ENCODE results near the gene TTC17.

The TTC17 gene

DNA sequence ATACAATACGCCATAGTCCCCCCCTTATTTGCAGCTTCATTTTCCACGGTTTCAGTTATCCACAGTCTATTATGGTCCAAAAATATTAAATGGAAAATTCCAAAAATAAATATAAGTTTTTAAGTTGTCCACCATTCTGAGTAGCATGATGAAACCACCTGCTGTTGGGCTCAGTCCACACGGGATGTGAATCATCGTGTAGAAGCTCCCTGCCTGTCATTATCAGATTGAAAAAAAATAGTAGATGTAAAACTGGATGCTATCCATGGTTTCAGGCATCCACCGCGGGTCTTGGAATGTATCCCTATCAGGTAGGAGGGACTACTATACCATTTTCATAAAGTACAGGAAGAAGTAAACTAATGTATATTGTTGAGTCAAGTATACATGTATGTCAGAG is 127.4 kb downstream of the TTC17 start:
- no peak for DNase-seq

DNA sequence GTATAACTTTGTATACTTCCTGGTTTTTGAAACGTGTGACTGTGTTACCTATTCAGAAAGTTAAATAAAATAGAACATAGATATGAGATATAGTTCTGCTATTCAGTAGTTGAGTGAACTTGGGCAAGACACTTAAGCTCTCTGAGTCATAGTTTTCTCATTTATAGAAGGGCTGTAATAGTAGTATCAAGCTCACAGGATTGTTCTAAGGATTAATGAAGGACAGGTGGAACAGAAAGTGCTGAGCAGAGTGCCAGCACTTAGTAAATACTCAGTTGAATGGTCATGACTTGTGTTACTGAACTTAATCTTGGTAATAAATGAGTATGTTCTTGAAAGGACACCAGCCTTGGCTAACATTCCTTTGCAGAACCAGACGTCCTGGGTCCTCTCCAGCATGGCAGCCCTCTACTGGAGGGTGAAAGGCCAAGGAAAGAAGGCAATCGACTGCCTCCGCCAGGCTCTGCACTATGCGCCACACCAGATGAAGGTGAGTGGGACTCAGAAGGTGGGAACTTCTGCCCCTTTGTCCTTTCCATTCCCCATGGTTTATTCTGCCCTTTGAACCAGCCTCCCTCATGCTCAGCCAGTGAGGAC is 131.2 kb downstream of the TTC17 start:
- no peak for DNase-seq

DNA sequence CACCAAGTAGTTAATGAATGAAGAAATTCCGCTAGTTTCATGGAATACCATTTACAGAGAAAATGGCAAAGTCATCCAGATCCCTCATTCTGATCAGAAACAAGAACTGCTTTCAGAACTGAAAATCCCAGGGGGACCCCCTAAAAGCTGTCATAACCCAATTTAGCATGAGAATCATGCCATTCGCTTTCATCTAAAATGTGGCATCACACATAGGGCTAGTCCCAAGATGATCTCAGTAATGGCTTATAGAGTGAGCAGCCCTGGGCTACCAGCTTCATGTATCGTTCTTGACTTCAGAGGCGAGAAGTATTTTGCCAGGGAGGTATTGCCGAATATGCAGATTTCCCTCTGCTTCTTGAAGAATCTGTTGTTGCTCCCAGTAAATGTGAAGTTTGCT is 134.0 kb downstream of the TTC17 start:
- no peak for DNase-seq

DNA sequence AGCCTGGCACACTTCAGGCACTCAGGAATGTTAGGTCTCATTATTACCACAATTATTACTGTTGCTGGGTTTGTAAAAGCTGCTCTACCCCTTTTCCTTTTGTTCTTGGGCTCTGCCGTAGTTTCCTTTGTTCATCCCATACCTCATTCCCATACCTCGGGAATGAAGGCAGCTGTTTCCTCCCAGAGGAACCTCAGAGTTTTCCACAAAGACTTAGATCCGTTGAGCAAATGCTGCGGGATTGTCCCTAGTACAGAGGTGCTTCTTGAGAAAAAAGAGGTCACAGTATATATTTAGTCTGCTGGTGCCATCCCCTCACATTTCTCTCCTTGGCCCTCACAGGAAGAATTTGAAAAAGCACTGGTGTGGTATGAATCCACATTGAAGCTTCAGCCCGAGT is 134.7 kb downstream of the TTC17 start:
- DNase-seq, result no peak

DNA sequence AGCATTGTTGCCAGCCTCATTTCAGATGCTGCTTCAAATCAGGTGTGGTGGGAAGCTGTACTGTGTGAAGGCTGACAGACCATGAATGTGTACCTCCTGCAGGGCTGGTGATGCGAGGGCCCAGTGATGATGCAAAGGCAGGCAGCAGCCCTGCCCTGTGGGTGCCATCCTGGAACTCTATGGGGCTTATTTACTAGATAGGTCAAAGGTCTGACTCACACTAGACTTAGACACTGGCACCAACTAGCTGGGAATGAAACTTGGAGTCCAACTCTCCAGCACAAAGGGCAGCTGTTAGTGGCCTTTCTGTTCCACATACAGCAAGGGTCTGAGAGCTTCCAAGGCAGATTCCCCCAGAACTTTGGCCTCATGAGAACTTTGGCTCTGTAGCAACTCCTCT is 138.4 kb downstream of the TTC17 start:
- DNase-seq, result no peak

DNA sequence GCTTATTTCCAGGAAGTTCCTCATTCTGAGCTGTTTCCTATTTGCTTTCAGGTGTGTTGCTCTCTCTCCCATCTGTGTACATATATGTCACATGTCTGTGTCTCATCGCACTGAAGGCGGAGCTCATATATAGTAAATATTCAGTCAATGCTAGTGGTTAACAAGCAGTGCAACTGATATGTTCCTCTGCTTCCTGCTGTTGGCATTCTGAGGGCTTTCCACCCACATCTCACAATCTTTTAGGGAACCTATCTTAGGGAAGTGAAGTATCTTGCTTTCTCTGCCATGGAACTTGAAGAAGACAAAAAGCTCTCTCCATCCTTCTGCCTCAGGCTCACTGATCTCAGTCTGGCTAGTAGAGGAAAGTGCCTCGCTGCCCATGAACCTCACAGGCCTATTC is 139.8 kb downstream of the TTC17 start:
- DNase-seq, result no peak

DNA sequence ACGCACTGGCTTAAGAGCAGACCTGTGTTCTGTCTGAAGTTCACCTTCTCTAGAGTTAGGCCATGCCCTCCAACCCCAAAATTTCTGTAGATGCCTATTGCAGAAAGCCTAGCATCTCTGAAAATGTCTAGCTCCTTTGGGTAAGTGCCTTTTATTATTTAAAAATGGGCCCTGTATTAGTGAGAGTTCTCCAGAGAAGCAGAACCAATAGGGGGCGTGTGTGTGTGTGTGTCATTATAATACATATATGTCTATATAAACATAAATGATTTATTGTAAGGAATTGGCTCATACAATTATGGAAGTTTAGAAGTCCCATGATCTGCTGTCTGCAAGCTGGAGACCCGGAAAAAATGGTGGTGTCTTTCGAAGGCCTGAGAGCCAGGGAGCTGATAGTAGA is 144.7 kb downstream of the TTC17 start:
- no peak for DNase-seq

DNA sequence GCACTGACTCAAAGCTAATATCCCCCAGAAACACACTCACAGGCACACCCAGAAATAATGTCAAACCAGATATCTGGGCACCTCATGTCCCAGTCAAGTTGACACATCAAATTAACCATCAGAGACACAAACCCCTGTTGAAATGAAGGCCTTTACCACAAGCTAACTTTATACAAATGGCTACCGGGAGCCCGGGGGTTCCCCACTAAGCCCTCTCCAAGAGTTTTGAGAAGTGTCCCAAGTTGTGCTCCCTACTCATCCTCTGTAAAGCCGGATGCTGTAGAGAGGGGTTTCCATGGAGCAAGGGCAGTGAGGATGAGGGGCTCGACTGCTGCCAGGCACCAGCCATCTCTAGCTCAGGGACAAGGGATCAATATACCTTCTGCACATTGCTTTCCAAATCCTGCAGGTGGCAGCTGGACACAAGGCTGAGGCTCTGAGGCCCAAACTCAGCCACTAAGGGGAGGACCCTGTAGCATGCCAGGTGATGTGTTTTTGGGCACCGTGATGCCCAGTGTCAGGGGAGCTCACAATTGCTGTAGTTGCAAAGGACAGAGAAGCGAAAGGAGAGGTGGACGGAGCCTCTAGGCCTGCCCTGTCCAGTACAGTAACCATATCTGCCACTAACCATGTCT is 145.7 kb downstream of the TTC17 start:
- DNase-seq, result no peak

DNA sequence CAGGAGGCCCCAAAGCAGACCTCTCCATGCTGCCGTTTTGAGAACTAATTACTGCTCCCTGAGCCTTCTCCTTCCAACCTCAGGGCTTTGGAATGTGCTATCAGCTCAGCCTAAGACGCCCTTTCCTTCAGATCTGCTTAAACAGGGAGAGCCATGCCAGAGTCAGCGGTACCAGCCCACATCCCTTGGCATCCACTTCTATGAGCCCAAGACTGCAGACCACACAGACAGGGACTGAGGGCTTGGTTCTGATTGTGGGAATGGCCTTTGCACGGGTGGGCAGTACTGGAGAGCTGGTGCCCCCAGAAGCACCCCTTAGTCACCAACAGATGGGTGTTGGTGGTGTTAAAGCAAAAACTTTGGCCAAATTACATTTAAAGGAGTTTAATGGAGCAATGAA is 146.5 kb downstream of the TTC17 start:
- no peak for DNase-seq

DNA sequence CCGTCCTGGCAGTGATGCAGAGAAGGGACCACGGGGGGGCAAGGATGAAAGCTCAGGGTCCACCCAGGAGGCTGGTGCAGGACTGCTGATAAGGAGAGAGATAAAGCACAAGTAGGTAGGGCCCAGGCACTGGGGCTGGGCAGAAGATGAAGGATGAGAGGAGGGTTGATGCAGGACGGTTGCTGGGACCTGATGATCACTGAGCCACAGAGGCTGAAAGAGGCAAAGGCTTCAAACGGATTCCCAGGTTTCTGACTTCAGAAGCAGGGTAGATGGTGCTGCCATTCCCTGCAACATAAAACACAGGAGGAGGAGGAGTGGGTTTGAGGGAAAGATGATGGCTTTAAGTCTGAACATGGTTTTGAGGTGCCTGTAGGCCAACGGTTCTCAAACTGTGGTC is 148.5 kb downstream of the TTC17 start:
- DNase-seq, result no peak

DNA sequence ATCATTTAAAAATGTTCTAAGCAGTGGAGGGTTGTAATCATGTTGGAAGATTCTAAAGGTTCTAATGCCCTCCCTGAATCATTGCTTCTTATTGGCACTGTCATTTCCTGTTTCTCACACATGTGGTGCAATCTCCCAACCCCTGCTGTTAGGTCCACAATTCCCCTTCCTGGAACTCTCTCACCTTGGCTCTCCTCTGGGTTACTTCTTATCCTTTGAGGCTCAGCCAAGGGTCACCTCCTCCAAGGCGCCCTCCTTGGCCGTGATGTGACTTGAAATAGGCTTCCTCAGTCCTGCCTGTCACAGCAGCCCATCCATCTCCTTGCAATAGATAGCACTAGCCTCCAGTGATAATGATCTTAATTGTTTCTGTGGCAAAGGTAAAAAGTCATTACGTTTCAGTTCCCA is 149.8 kb downstream of the TTC17 start:
- DNase-seq, result no peak

DNA sequence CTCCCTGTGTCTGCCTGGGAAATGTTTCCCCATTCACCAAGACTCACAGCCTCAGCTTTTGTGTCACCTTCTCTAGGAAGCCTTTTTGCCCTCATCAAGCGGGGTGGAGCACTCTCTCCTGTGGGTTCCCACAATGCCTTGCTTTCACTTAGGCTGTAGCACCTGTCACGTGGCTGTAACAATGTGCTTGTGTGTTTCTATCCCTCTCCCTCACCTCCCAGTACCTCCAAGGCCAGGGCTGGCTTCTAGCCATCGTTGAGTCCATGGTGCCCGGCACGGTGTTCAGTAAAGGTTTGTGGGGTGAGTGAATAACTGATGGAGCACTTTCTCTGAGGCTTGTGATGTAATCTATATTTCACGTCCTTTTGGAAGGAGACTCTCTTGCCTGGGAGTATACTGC is 153.2 kb downstream of the TTC17 start:
- no peak for DNase-seq

DNA sequence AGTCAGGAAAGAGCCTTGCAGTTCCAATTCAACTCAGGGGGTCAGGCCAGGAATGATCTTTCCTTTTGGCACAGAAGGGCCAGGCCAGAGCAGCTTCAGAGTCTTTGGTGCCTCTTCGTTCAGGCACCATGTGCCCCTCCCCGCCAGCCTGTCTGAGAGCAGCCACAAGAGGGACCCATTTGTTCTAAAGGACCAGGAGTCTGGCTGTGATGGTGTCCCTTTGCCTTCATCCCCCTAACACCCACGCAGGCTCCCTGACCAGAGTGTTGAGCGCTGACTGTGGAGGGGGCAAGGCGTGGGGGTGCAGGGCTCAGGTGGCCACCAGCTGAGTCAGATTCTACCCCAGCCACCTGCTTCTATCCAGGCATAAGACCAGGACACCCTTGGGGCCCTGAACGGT is 156.4 kb downstream of the TTC17 start:
- DNase-seq, result no peak

DNA sequence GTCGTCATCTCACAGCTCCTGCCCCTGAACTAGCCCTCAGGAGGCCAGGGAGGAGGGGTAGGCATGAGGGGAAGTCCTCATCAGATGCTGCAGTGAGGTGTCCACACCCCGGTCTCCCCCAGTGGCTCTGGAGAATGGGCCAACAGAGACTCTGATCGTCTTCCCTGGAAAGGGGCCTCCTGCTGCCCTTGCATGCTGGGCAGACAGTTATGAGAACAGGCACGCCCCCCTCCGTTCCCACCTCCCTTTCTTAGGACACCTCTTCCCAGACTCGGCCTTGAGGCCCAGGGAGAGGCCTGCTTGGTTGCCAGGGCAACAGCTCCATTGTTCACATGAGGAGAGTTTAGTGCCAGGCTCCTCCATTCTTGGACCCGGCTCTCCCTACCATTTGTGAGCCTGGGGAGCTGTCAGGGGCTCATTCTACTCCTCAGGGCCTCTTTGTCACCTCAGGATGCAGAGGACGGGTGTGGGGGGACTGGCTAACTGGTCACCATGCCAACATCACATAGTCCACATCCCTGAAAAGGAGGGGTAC is 157.7 kb downstream of the TTC17 start:
- DNase-seq, result no peak

DNA sequence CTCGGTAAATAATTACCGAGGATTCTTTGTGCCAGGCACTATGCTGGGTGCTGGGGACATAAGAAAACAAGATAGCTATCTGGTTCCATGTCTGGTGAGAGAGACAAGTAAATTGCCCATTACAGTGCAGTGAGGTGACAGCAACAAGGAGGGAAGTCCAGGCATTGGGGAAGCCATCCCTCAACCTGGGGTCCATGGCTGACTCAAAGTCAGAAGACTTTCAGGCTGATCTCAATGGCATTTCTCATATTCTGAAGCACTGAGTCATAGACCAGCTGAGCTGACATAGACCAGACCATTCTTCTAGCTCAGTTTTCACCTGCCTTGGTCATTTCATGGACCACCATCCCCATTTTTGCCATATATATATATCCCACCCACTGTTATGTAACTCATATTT is 158.8 kb downstream of the TTC17 start:
- no peak for DNase-seq

DNA sequence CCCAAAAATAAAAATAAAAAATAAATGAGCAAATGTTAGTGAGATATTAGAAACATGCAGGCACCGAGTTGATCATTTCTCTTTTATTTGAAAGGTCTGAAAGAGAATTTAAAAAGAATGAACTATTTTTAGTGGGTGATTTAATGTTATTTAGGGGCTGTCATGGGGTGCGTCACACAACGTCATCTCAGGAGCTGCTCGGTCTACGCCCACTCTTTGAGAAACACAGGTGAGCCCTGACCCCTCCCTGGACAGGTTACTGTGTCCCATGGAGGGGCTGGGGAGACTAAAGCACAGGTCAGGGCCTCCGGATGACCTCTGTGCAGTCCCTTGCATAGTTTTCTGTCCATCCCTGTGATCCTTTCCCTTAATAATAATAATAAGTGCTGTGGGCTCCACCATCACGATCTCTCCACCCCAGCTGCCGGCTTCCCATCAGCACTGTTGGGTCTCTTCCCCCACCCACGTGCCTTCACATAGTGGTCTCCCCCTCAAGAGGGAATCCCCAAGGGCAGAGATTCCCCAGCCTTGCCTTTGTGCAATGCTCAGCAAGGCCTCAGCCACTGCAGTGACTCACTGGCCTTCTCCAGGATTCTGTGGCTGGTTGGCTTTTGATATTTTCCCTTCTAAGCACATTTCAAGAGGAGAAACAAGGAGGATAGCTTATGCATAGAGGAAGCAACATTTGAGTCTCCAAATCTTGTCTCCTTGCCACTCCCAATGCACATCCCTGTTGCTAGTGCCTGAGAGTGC is 159.9 kb downstream of the TTC17 start:
- DNase-seq, result no peak

DNA sequence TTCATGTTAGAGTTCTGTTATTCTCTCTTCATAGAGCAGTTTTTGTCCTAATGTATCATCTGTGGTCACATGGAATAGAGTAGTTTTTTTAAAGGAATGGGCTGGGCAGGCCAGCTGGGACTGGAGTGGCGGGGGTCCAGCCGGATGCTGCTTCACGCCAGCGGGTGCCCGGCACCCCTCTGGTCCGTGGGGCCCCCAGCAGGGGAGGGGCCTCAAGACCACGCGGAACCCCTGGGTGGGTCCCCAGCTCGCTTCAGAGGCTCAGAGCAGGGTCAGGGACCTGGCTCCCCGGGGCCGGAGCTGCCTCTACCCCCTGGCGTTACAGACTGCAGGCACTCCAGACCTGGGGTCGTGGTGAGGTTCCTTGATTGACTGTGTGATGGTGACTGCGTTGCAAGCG is 162.8 kb downstream of the TTC17 start:
- no peak for DNase-seq

DNA sequence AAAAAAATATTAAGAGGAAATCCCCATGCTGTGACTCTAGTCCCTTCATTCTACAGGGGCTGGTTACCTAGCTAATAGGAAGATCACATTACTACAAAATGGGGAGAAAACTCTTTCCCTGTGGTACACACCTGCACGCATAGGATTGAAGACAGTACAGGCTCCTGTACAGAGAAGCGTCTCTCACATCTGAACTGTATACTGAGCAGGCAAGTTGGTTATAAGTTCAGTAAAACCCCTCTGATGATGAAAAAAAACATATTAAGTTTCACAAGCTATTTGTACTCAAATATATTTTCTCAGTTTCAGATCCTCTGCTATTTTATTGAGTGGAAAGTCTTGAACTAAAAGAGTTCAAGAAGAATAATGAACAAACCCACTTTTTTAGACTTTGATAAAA is 164.9 kb downstream of the TTC17 start:
- no peak for DNase-seq

DNA sequence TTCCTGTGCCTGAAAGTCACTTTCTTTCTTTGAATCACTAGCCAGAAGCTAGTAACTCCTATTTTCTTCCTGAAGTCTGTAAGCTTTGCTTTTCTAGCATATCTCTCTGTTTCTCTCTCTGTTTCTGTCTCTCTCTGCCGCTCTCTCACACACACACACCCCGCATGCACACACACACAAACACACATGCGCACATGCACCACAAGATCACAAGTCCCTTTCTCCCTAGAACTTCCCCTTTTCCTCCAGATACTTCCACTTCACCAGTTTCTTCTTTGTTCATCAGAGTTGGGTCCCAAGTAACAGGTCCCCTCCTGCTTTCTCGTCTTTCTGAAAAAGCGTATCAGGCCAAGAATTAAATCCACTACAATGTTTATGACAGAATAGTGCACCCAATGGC is 173.3 kb downstream of the TTC17 start:
- DNase-seq, result no peak

DNA sequence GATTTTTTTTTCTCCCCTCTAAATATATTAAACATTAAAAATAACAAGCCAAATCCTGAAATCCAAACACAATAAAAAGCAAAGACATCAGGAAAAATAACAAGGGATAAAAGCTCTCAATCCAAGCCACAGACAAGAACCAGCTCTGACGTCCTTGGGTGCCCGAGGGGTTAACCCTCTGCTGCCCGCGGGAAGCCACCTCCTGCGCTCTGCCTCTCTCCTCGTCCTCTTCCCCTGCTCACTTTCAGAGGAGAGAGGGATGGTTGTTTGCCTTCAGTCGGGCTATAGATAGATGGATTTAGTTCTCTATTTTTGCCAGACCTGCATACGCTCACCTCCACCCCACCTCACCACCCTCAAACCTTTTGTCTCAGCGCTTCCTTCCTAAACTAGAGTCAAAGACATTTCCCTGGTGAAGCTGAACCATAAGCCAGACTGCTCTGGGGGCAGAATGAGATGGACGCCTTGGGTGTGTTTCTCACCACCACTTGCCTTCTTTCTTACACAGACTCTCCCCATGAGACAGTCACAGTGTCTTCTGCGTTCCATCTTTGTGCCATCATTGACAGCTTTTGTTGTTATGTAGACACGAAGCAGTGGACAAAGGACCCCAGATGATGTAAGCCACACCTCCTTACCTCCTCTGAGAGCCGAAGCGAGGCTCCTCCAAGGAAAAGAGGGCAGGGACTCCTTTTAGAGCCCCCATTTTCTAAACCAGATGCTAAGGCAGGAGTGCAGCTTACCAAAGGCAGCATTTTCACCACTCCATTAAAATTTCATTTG is 179.3 kb downstream of the TTC17 start:
- DNase-seq, result no peak

DNA sequence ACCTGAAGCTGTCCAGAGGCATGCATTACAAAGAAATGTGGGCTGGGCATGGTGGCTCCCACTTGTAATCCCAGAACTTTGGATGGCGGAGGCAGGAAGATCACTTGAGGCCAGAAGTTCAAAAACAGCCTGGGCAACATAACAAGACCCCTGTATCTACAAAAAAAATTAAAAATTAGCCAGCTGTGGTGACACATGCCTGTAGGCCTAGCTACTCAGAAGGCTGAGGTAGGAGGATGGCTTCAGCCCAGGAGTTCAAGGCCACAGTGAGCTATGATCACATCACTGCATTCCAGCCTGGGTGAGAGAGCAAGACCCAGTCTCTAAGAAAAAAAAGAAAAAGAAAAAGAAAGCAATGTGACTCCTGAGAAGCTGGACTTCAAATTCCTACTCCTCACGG is 183.3 kb downstream of the TTC17 start:
- no peak for DNase-seq

DNA sequence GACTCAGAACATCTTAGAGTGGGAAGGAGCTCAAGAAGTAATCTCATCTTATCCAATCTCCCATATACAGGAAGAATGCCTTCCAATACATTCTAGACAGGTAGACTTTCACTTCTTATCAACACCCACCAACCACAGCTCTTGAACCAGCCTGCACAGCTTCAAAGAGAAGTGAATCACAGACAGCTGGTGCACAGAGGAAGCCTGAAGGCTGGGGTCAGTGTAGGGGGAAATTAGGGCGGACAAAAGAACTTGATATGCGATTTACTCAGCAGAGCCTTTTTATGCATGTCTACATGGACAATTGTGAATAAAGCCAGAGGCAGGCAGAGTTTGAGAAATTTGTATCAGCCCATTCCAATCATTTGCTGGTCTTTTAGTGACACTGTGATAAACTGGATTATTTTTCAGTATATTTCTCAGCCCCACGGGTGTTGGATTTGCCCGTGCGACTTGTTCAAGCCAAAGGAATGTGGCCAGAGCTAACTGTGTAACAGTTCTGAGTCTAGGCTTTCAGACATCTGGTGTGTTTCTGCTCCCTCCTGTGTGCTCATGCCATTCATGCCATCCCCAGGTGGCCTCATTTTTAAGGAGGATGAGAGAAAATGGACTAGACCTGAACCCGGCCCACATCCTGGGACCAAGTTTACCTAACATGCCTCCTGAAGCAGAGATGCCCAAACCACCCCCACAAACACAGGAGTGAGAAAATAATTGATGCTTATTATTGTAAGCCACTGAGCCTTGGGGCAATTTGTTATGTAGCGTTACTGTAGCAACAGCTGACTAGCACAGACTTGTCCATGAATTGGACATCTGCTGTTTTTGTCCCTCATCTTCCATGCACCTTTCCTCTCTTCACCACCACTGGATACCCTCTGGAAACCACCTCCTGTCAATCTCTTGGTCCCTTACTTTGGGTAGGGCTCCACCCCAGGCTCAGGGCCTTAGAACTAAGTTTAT is 184.3 kb downstream of the TTC17 start:
- DNase-seq, result no peak

Data from right forelimb (tissue), 1 donor.